PC-3 (cell line): ENCODE data around the gene PELI2. TPM values are rescaled to one million over a fixed set of nuclear protein-coding genes. Genes with fewer than 3 reads are reported as not detected.

ENCODE experiments used
- ATAC-seq: fragments of 200-7000 bp; cut with Tn5 transposase; 2 replicates; pipeline ENCODE4 v1.9.1; 2020; ENCODE audit warnings: mild to moderate bottlenecking, moderate library complexity
- BruUV-seq: library from RNA; stranded (reverse); fragments of 400-500 nt; replicated peaks from 2 replicates; lab custom pipeline; 2021; lab: Mats Ljungman, UMichigan
- CTCF ChIA-PET: fragments of 300-600 bp; sonication (Branson Sonifier 250); formaldehyde crosslinking; loops from one replicate; lab custom pipeline; 2022; ENCODE audit warnings: antibody characterized with exemption; lab: Charles Lee
- POLR2A ChIA-PET: fragments of 300-600 bp; sonication (Branson Sonifier 250); formaldehyde crosslinking; loops from one replicate; lab custom pipeline; 2022; ENCODE audit warnings: antibody characterized with exemption; ENCODE audit not compliant: unreplicated experiment; lab: Charles Lee
- DNase-seq: peaks from one replicate; pipeline ENCODE4 v3.0.0-alpha.2; 2015
- H2AFZ ChIP-seq: fragments of 300-600 bp; sonication (generic); 2 replicates; pipeline ENCODE4 v1.6.0; 2016; ENCODE audit warnings: antibody characterized with exemption, low read length
- H3F3A ChIP-seq: fragments of 300-600 bp; sonication (generic); one replicate; pipeline ENCODE4 v1.6.0; 2017; ENCODE audit warnings: antibody characterized with exemption, low read length, control low read depth, mild to moderate bottlenecking; ENCODE audit not compliant: unreplicated experiment
- H3K27ac ChIP-seq: fragments of 300-600 bp; sonication (generic); 2 replicates; pipeline ENCODE4 v1.5.1; 2016; ENCODE audit warnings: mild to moderate bottlenecking, low read length
- H3K27me3 ChIP-seq: fragments of 300-600 bp; sonication (generic); 2 replicates; pipeline ENCODE4 v1.6.1; 2016; ENCODE audit warnings: low read length, mixed read lengths
- H3K36me3 ChIP-seq: fragments of 300-600 bp; sonication (generic); 2 replicates; pipeline ENCODE4 v1.6.1; 2016; ENCODE audit warnings: low read depth, mixed run types, low read length, mixed read lengths
- H3K4me1 ChIP-seq: fragments of 300-600 bp; sonication (generic); 2 replicates; pipeline ENCODE4 v1.5.1; 2016; ENCODE audit warnings: low read length; ENCODE audit not compliant: insufficient read depth
- H3K4me2 ChIP-seq: fragments of 300-600 bp; sonication (generic); 2 replicates; pipeline ENCODE4 v1.6.0; 2016; ENCODE audit warnings: low read length
- H3K4me3 ChIP-seq: fragments of 300-600 bp; sonication (generic); 2 replicates; pipeline ENCODE4 v1.5.1; 2016; ENCODE audit warnings: mild to moderate bottlenecking, low read length, mixed read lengths
- H3K79me2 ChIP-seq: fragments of 300-600 bp; sonication (generic); 2 replicates; pipeline ENCODE4 v1.6.1; 2017; ENCODE audit warnings: low read length, mixed read lengths
- H3K9ac ChIP-seq: fragments of 300-600 bp; sonication (generic); 2 replicates; pipeline ENCODE4 v1.6.0; 2016; ENCODE audit warnings: mild to moderate bottlenecking, low read length
- H3K9me2 ChIP-seq: fragments of 300-600 bp; sonication (generic); replicated peaks from 2 replicates; pipeline ENCODE4 v1.6.1; 2016; ENCODE audit warnings: mixed run types, low read length, mixed read lengths
- H3K9me3 ChIP-seq: fragments of 300-600 bp; sonication (generic); 2 replicates; pipeline ENCODE4 v1.6.1; 2016; ENCODE audit warnings: low read length, mixed read lengths
- H4K20me1 ChIP-seq: fragments of 300-600 bp; sonication (generic); 2 replicates; pipeline ENCODE4 v1.6.1; 2016; ENCODE audit warnings: low read length, mixed read lengths
- EZH2 ChIP-seq: fragments of 300-600 bp; sonication (generic); IDR thresholded peaks from one replicate; pipeline ENCODE4 v1.6.1; 2017; ENCODE audit warnings: antibody characterized with exemption, mild to moderate bottlenecking, low read length; ENCODE audit not compliant: unreplicated experiment
- EZH2phosphoT487 ChIP-seq: fragments of 300-600 bp; sonication (generic); IDR thresholded peaks from 2 replicates; pipeline ENCODE4 v1.6.1; 2018; ENCODE audit warnings: mild to moderate bottlenecking, antibody characterized with exemption, low read length, borderline replicate concordance
- intact Hi-C: fragments of 100-400 bp; cut with micrococcal nuclease; formaldehyde crosslinking; loops from 2 replicates; pipeline ENCODE4 v1.9.0; 2023
- total RNA-seq: library from RNA; depleted of rRNA; stranded (reverse); fragments of >200 nt; gene quantifications from 2 replicates; pipeline ENCODE4 v1.2.3, GENCODE V29; 2014
- TF ChIP-seq, protein P1 (sequence below): fragments of 300-600 bp; sonication (generic); conservative IDR thresholded peaks from 2 replicates; pipeline ENCODE4 v1.5.1; 2017; ENCODE audit warnings: antibody characterized with exemption, low read depth, mild to moderate bottlenecking, low read length

The PELI2 gene
- total RNA-seq, 1 experiment from 2014 or later = 0.11 TPM

DNA sequence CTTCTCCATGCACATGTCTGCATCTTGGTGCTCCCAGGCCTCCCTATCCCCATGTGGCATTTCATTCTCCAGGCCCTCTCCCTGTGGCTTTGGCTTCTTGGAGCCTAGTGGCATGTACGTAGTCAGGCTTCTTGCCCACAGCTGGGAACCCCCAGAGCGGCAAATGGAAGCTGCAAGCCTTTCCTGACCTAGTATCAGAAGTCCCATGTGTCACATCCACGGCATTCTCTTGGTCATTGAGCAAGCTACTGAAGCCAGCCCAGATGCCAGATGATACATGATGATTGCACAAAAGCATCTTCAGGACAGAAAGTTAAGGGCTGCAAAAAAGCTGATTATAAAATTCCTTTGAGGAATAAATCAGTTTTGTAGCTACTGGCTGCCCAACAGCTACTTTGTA, 154.9 kb downstream of the PELI2 start:
- no peak overlapping the region for H3K4me2 ChIP-seq
- ATAC-seq = no peak
- H3K9ac ChIP-seq = no peak overlapping the region
- TF ChIP-seq, protein P1, sequence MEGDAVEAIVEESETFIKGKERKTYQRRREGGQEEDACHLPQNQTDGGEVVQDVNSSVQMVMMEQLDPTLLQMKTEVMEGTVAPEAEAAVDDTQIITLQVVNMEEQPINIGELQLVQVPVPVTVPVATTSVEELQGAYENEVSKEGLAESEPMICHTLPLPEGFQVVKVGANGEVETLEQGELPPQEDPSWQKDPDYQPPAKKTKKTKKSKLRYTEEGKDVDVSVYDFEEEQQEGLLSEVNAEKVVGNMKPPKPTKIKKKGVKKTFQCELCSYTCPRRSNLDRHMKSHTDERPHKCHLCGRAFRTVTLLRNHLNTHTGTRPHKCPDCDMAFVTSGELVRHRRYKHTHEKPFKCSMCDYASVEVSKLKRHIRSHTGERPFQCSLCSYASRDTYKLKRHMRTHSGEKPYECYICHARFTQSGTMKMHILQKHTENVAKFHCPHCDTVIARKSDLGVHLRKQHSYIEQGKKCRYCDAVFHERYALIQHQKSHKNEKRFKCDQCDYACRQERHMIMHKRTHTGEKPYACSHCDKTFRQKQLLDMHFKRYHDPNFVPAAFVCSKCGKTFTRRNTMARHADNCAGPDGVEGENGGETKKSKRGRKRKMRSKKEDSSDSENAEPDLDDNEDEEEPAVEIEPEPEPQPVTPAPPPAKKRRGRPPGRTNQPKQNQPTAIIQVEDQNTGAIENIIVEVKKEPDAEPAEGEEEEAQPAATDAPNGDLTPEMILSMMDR = no peak
- TF ChIP-seq EZH2 = no peak
- no peak for TF ChIP-seq EZH2phosphoT487
- peaks cover 35% of the 10 kb centered on the region; the same call in 1 of the 2 replicates for H3K27me3 ChIP-seq
- CTCF ChIA-PET = no interaction called here
- no peak overlapping the region for H3K27ac ChIP-seq
- H3K9me3 ChIP-seq = no peaks in the 10 kb centered on the region
- BruUV-seq = no TSS peak
- no peak overlapping the region for H2AFZ ChIP-seq
- POLR2A ChIA-PET = no interaction called here
- H3F3A ChIP-seq = no peaks in the 10 kb centered on the region
- H3K36me3 ChIP-seq = no peaks in the 10 kb centered on the region
- no peak for DNase-seq
- no peak overlapping the region for H3K4me3 ChIP-seq
- peaks cover 14% of the 10 kb centered on the region for H3K4me1 ChIP-seq
- intact Hi-C loops = no loop called here
- no peaks in the 10 kb centered on the region for H4K20me1 ChIP-seq
- H3K9me2 ChIP-seq = no peaks in the 10 kb centered on the region
- no peaks in the 10 kb centered on the region for H3K79me2 ChIP-seq

DNA sequence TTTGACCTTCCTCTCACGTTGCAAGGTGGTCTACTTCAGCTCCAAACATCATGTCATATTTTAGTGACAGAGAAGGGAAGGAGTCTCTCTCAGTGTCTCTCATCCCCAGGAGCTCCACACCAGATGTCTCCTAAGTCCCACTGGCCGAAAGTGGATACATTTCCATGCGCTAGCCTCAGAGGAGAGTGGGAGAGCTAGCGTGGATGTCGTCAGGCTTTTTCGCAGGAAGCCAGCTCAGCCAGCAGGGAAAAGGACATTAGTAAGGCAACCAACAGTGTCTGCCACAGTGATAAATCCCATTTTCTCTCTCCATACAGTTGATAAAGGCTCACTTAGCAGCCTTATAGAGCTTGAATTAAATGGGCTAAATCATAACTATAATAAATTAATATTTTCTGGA, 155.7 kb downstream of the PELI2 start:
- POLR2A ChIA-PET = no interaction called here
- intact Hi-C loops = no loop called here

DNA sequence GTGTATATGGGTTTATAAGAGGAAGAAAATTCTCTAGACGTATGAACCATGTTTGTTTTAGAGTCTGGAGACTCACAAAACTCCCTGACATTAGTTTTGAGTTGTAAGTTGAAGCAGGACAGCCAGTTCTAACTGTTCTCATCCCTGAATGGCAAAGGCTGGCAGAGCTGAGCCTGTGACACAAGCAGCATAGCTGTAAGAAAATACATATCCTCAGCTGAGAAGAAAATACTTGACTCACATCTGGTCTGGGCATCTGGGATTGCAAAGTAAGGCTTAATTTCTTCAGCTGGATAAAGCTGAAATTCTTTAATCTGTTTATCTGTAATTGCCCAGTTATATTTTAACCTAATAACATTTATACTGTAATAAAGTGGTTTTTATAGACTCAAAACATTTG, 156.3 kb downstream of the PELI2 start:
- Histone ChIP-seq H3K9ac (no peak overlapping the region), H3K79me2 (no peaks in the 10 kb centered on the region), H3K9me3 (no peaks in the 10 kb centered on the region), H3K9me2 (no peaks in the 10 kb centered on the region), H3K4me1 (0 out of 2 replicates have a peak, but pooled peaks cover 3% of the 10 kb centered on the region), H3F3A (no peaks in the 10 kb centered on the region), H4K20me1 (no peaks in the 10 kb centered on the region), H2AFZ (no peak overlapping the region), H3K4me2 (no peak overlapping the region), H3K27me3 (peaks cover 39% of the 10 kb centered on the region; the same call in 1 of the 2 replicates), H3K4me3 (no peak overlapping the region), H3K36me3 (no peaks in the 10 kb centered on the region), H3K27ac (no peak overlapping the region)
- no TSS peak for BruUV-seq
- TF ChIP-seq EZH2 = no peak
- intact Hi-C loops = no loop called here
- POLR2A ChIA-PET = no interaction called here
- no peak for DNase-seq
- CTCF ChIA-PET = interaction anchor here (0.6 kb wide), 1 partner anchor 336 kb away, joined by 3 read pairs; no protein-coding TSS in a partner anchor
- no peak for ATAC-seq

More for the DNA sequence above, 155.7 kb downstream of the PELI2 start:
- CTCF ChIA-PET = no interaction called here
- H3K27me3 ChIP-seq = peaks cover 35% of the 10 kb centered on the region; the same call in 1 of the 2 replicates
- DNase-seq = no peak
- H3F3A ChIP-seq = no peaks in the 10 kb centered on the region
- H3K79me2 ChIP-seq = no peaks in the 10 kb centered on the region
- H3K4me3 ChIP-seq = no peak overlapping the region
- no peak overlapping the region for H3K27ac ChIP-seq
- no peak overlapping the region for H2AFZ ChIP-seq
- no peaks in the 10 kb centered on the region for H3K9me3 ChIP-seq
- H3K9me2 ChIP-seq = no peaks in the 10 kb centered on the region
- BruUV-seq = no TSS peak
- no peak overlapping the region for H3K9ac ChIP-seq
- no peaks in the 10 kb centered on the region for H4K20me1 ChIP-seq
- no peak overlapping the region for H3K4me2 ChIP-seq
- H3K4me1 ChIP-seq = peaks cover 7% of the 10 kb centered on the region; the same call in 1 of the 2 replicates
- H3K36me3 ChIP-seq = no peaks in the 10 kb centered on the region
- TF ChIP-seq EZH2phosphoT487 (no peak), EZH2 (no peak)
- TF ChIP-seq, protein P1 = no peak
- no peak for ATAC-seq
